Measurements from ENCODE around the gene ZNF799. TPM values are rescaled to one million over a fixed set of nuclear protein-coding genes. Genes with fewer than 3 reads are reported as not detected.

Gene ZNF799
- total and polyA plus RNA-seq, 2 of the 4 experiments (the other 2 are of a cell fraction) = 0.79 to 3.4 TPM

GRCh38 chr19:12425236-12425887 is 24.3 kb upstream of the ZNF799 start:
- DNase-seq (no peak), ATAC-seq (ENCODE audit: low read depth) (no peak)
- Histone ChIP-seq H2BK120ac (ENCODE audit: low read depth, low read length) (no peak overlapping the region), H3K4me2 (ENCODE audit: low read depth, low read length) (no peak overlapping the region), H2BK15ac (ENCODE audit: low read depth, low read length) (no peak overlapping the region), H3K9ac (ENCODE audit: low read depth, low read length) (no peak overlapping the region), H3K79me1 (ENCODE audit: low read depth in 1 of 2, low read length in 2 of 2) (no peaks in the 10 kb centered on the region), H4K91ac (ENCODE audit: insufficient read depth, low read depth, low read length) (no peak overlapping the region), H2AFZ (replicated peaks; ENCODE audit: low read length, poor library complexity) (no peak overlapping the region), H2BK5ac (ENCODE audit: low read depth, low read length, poor library complexity, severe bottlenecking) (no peak overlapping the region), H3K27me3 (ENCODE audit: control insufficient read depth, insufficient read depth, low read length) (no peaks in the 10 kb centered on the region), H3K56ac (ENCODE audit: extremely low read depth, insufficient read depth, low read length) (no peak overlapping the region), H4K5ac (ENCODE audit: low read depth, low read length) (no peak overlapping the region), H2AK9ac (replicated peaks; ENCODE audit: low read depth, low read length, poor library complexity) (no peak overlapping the region), H2AK5ac (ENCODE audit: low read depth, low read length) (no peak overlapping the region), H3K23ac (ENCODE audit: low read depth, low read length) (no peak overlapping the region), H4K8ac (ENCODE audit: low read depth in 2 of 2, low read length in 2 of 2) (no peak overlapping the region), H3K4me1 (ENCODE audit: control insufficient read depth, insufficient read depth, low read length) (no peaks in the 10 kb centered on the region), H3K27ac (ENCODE audit: insufficient read depth, low read length) (no peak overlapping the region), H2BK20ac (ENCODE audit: low read depth, low read length) (no peak overlapping the region), H3K9me1 (ENCODE audit: insufficient read depth, low read length) (no peaks in the 10 kb centered on the region), H3K14ac (replicated peaks; ENCODE audit: low read depth, low read length) (no peak overlapping the region), H3K18ac (ENCODE audit: low read depth, low read length) (no peak overlapping the region), H3K36me3 (ENCODE audit: control insufficient read depth, insufficient read depth, low read length) (no peaks in the 10 kb centered on the region), H3K4me3 (ENCODE audit: insufficient read depth, low read depth, low read length) (no peak overlapping the region), H3K9me3 (ENCODE audit: control insufficient read depth, insufficient read depth, low read length) (peaks cover 2% of the 10 kb centered on the region), H3K4ac (ENCODE audit: low read depth, low read length) (no peak overlapping the region), H4K20me1 (ENCODE audit: insufficient read depth, low read length) (no peaks in the 10 kb centered on the region)
- BruUV-seq (replicated peaks) = no TSS peak
- TF ChIP-seq SMC3 (IDR thresholded peaks at IDR 0.05; ENCODE audit: low read depth, low read length) (no peak), MAFK (IDR thresholded peaks at IDR 0.05; ENCODE audit: low read depth, low read length) (no peak), MAZ (IDR thresholded peaks at IDR 0.05; ENCODE audit: borderline replicate concordance, low read depth, low read length) (no peak), CTCF (conservative IDR thresholded peaks at IDR 0.05; ENCODE audit: low read depth, low read length) (no peak), POLR2A (IDR thresholded peaks at IDR 0.05; ENCODE audit: low read depth, low read length) (no peak), ELK1 (IDR thresholded peaks at IDR 0.05; ENCODE audit: borderline replicate concordance, low read depth, low read length) (no peak), RAD21 (IDR thresholded peaks at IDR 0.05; ENCODE audit: low read length) (no peak), RFX5 (IDR thresholded peaks at IDR 0.05; ENCODE audit: low read depth, low read length) (no peak), NFE2L2 (IDR thresholded peaks at IDR 0.05; ENCODE audit: low read depth, low read length) (no peak), FOS (IDR thresholded peaks at IDR 0.05; ENCODE audit: low read depth, low read length) (no peak), USF2 (IDR thresholded peaks at IDR 0.05; ENCODE audit: low read depth, low read length) (no peak), CEBPB (IDR thresholded peaks at IDR 0.05; ENCODE audit: low read depth, low read length) (no peak), RCOR1 (IDR thresholded peaks at IDR 0.05; ENCODE audit: insufficient replicate concordance, low read length) (no peak), MXI1 (IDR thresholded peaks at IDR 0.05; ENCODE audit: borderline replicate concordance, low read depth, low read length) (no peak), BHLHE40 (IDR thresholded peaks at IDR 0.05; ENCODE audit: low read depth, low read length) (no peak), CHD1 (IDR thresholded peaks at IDR 0.05; ENCODE audit: low read depth, low read length) (no peak)
- CTCF ChIA-PET = no interaction called here
- POLR2A ChIA-PET (ENCODE audit: unreplicated experiment) = no interaction called here
- intact Hi-C loops (cut with micrococcal nuclease) (no loop called here), in situ Hi-C loops (cut with MboI; ENCODE audit: low sequenced_read_pairs) (no loop called here), dilution Hi-C loops (cut with HindIII; ENCODE audit: low sequenced_read_pairs, unreplicated experiment) (no loop called here)
- WGBS, 2 experiments (ENCODE audit: extremely low coverage in 2 of 2, insufficient read length in 1 of 2) = no CpG with 5 or more reads among the region's 2 CpGs

Data from IMR-90 (cell line).